ENCODE data around the gene MCTP1.

The MCTP1 gene

DNA sequence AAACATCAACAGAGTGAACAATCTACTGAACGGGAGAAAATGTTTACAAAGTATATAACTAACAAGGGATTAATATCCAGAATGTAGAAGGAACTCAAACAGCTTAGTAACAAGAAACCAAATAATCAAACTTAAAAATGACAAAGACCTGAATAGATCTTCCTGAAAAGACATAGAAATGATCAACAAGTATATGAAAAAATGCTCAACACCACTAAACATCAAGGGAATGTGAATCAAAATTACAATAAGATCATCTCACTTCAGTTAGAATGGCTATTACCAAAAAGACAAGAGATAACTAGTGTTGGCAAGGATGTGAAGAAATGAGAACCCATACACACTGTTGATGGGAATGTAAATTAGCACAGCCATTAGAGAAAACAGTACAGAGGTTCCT, 218.8 kb downstream of the MCTP1 start:
- Mint-ChIP-seq H3K27ac (no peak overlapping the region), H3K9me3 (peaks cover 0 to 2% of the 10 kb centered on the region in 2 donors), H3K4me3 (no peak overlapping the region), H3K27me3 (no peaks in the 10 kb centered on the region), H3K4me1 (no peaks in the 10 kb centered on the region)
- no peak for ATAC-seq
- DNase-seq: no peak

- peaks cover 0 to 4% of the 10 kb centered on the region in 2 donors for H3K9me3 Mint-ChIP-seq
- no peaks in the 10 kb centered on the region for H3K27me3 Mint-ChIP-seq
- no peak overlapping the region for H3K27ac Mint-ChIP-seq
- H3K4me3 Mint-ChIP-seq: no peak overlapping the region
- DNase-seq (no peak), ATAC-seq (no peak)
- H3K4me1 Mint-ChIP-seq: no peaks in the 10 kb centered on the region
Observed at GRCh38 chr5:95063492-95063891, 221.4 kb downstream of the MCTP1 start.

DNA sequence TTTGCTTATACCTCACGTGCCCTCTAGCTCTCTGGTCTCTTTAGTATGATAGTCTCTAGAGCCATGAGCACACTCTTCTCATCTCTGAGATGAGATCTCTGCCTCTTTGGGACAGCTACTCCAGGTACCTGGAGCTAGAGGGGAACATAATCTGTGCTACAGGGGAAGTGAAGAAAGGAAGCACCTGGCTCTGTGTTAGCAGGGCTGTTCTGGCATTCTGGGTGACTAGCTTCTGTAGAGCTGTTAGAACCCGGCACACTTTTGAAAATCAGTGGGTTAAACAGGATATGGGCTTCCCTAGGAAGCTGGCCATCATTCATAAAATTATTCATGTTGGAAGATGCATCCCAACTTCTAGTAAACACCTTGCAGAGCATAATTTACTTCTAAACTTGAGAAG, 224.8 kb downstream of the MCTP1 start:
- Mint-ChIP-seq H3K4me1 (no peaks in the 10 kb centered on the region), H3K4me3 (no peak overlapping the region), H3K27ac (no peak overlapping the region), H3K9me3 (peaks cover 0 to 4% of the 10 kb centered on the region in 2 donors), H3K27me3 (no peaks in the 10 kb centered on the region)
- DNase-seq (no peak), ATAC-seq (no peak)

DNA sequence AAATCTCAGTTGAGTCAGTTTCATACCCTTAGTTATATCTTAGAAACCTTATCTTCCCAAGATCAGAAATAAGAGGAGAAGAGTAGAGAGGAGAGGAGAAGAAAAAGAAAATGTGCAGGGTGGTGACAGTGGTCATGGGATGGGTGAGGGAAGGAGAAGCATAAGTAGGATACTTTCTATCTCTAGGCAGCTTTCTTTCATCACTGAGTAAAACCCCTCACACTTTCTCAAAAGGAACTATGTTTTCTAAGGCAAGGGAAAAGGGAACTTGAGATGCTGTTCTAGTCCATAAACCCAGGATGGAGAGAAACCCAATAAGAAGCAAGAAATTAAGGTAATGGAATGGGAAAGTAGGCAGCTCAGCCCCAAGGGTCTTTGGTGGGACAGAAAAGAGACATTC, 225.3 kb downstream of the MCTP1 start:
- no peak for DNase-seq
- no peak for ATAC-seq
- Mint-ChIP-seq H3K27ac (peak overlapping the region in 1 of 2 donors; percentile 74), H3K4me3 (no peak overlapping the region), H3K27me3 (no peaks in the 10 kb centered on the region), H3K9me3 (peaks cover 0 to 4% of the 10 kb centered on the region in 2 donors), H3K4me1 (no peaks in the 10 kb centered on the region)

DNA sequence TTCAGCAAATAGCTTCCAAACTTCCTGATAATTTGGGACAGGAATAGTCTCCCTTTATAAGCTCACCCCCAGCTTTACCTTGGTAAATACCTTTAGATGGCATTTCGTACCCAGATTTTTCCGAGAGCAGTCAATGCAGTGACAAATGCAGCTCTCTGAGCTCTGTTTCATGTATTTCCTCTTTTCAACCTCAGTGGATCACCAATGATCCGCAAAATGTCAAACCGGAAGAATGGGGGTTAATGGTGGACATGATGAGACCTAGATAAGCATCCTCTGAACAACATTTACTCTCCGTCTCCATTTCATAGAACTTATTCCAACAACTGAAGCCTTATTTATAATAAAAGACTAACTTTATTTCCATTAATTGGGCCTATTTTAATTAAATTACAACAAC, 227.3 kb downstream of the MCTP1 start:
- H3K4me3 Mint-ChIP-seq: no peak overlapping the region
- peaks cover 0 to 4% of the 10 kb centered on the region in 2 donors for H3K9me3 Mint-ChIP-seq

GRCh38 chr5:95053253-95053652, 231.6 kb downstream of the MCTP1 start:
- Mint-ChIP-seq H3K27ac (no peak overlapping the region), H3K27me3 (no peaks in the 10 kb centered on the region), H3K4me3 (no peak overlapping the region), H3K4me1 (no peaks in the 10 kb centered on the region), H3K9me3 (no peaks in the 10 kb centered on the region)
- DNase-seq (no peak), ATAC-seq (no peak)

More for the DNA sequence above, 227.3 kb downstream of the MCTP1 start:
- ATAC-seq: no peak
- no peak for DNase-seq
- no peaks in the 10 kb centered on the region for H3K4me1 Mint-ChIP-seq
- H3K27ac Mint-ChIP-seq: no peak overlapping the region
- no peaks in the 10 kb centered on the region for H3K27me3 Mint-ChIP-seq

DNA sequence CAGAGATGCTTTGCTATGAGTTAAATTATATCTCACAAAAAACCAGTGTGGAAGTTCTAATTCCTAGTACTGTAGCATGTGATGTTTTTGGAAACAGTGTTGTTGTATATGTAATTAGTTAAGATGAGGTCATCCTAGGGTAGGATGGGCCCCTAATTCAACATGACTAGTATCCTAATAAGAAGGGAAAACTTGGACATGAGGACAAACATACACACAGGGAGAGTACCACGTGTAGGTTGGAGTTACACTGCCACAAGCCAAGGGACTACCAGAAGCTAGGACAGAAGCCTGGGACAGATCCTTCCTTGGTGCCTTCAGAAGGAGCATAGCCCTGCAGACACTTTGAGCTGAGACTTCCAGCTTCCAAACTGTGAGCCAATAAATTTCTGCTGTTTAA, 234.2 kb downstream of the MCTP1 start:
- no peak for DNase-seq
- no peak for ATAC-seq
- Mint-ChIP-seq H3K27ac (no peak overlapping the region), H3K27me3 (no peaks in the 10 kb centered on the region), H3K9me3 (no peaks in the 10 kb centered on the region), H3K4me3 (no peak overlapping the region), H3K4me1 (no peaks in the 10 kb centered on the region)

DNA sequence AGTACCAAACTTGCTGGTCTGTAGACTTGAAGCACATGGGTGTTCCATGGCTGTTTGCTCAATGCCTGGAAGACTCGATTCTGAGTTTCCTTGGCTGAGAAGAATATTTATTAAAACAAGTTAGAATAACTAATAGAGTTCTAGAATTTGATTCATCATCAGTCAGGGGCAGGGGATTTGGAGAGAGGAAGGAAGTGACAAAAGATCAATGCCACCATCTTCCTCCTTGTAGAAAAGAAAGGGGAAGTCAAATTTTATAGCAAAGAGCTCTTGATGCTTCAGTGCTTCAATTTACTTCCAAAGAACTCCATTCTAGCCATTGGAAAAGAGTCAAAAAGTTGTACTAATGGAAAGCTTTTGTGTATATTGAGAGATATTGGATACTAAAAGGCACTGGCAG, 236.3 kb downstream of the MCTP1 start:
- no peak overlapping the region for H3K4me3 Mint-ChIP-seq
- H3K27me3 Mint-ChIP-seq: no peaks in the 10 kb centered on the region
- H3K4me1 Mint-ChIP-seq: no peaks in the 10 kb centered on the region
- H3K9me3 Mint-ChIP-seq: peaks cover 0 to 5% of the 10 kb centered on the region in 2 donors
- H3K27ac Mint-ChIP-seq: no peak overlapping the region
- DNase-seq (no peak), ATAC-seq (no peak)

GRCh38 chr5:95045181-95045965, 239.5 kb downstream of the MCTP1 start:
- H3K9me3 Mint-ChIP-seq: peaks cover 0 to 5% of the 10 kb centered on the region in 2 donors
- no peak overlapping the region for H3K27ac Mint-ChIP-seq
- no peak overlapping the region for H3K4me3 Mint-ChIP-seq
- H3K4me1 Mint-ChIP-seq: no peaks in the 10 kb centered on the region
- ATAC-seq (no peak), DNase-seq (no peak)
- H3K27me3 Mint-ChIP-seq: no peaks in the 10 kb centered on the region

DNA sequence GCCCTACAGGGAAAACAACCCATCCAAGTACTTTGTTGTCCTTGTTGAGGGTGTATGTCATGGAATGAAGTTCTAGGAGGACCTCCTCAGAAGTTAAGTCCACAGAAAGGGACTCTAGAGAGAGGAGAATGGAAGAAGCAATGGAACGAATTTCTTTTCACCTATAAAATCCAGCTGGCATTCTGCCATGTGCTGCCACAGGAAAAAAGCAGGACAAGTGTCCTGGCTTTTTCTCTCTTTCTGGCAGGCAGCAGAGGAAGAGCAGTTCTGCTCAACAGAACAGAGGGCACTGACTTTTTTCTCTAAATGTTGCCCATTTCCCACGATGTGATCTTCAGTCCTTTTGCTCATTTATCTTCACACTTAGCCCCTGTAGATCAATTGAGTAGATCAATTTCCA, 240.8 kb downstream of the MCTP1 start:
- no peak overlapping the region for H3K27ac Mint-ChIP-seq
- no peaks in the 10 kb centered on the region for H3K4me1 Mint-ChIP-seq
- H3K4me3 Mint-ChIP-seq: no peak overlapping the region
- no peak for ATAC-seq
- peaks cover 0 to 5% of the 10 kb centered on the region in 2 donors for H3K9me3 Mint-ChIP-seq
- DNase-seq: no peak
- H3K27me3 Mint-ChIP-seq: no peaks in the 10 kb centered on the region

DNA sequence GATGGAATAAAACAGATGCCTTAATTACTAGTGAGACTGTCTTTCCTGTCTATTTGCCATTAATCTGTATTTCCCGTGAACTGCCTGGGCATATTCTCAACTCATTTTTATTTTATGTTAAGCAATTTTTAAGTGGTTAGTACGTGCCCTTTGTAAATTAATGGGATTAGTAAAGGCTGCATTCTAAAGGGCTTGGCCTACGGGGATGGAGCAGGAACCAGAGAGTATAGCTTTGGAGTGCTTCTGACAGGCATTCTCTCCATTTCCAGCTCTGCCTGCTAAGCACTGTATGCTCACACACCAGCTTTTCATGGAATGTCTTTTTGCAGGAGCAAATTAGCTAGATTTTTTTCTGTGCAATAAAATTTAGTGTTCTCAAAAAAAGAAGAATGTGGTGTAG, 241.2 kb downstream of the MCTP1 start:
- no peak overlapping the region for H3K4me3 Mint-ChIP-seq
- DNase-seq: no peak
- H3K4me1 Mint-ChIP-seq: no peaks in the 10 kb centered on the region
- no peaks in the 10 kb centered on the region for H3K27me3 Mint-ChIP-seq
- H3K9me3 Mint-ChIP-seq: peaks cover 0 to 5% of the 10 kb centered on the region in 2 donors
- no peak for ATAC-seq
- no peak overlapping the region for H3K27ac Mint-ChIP-seq

GRCh38 chr5:95043234-95043633, 241.7 kb downstream of the MCTP1 start:
- Mint-ChIP-seq H3K4me3 (no peak overlapping the region), H3K27me3 (no peaks in the 10 kb centered on the region), H3K27ac (peak overlapping the region in 1 of 2 donors; percentile 8), H3K9me3 (peaks cover 0 to 5% of the 10 kb centered on the region in 2 donors), H3K4me1 (no peaks in the 10 kb centered on the region)
- ATAC-seq: no peak
- no peak for DNase-seq

GRCh38 chr5:95042037-95042436, 242.9 kb downstream of the MCTP1 start:
- DNase-seq (no peak), ATAC-seq (no peak)
- H3K27me3 Mint-ChIP-seq: no peaks in the 10 kb centered on the region
- no peak overlapping the region for H3K27ac Mint-ChIP-seq
- peaks cover 0 to 5% of the 10 kb centered on the region in 2 donors for H3K9me3 Mint-ChIP-seq
- H3K4me1 Mint-ChIP-seq: no peaks in the 10 kb centered on the region
- no peak overlapping the region for H3K4me3 Mint-ChIP-seq

GRCh38 chr5:95035891-95036685, 248.8 kb downstream of the MCTP1 start:
- no peak overlapping the region for H3K4me3 Mint-ChIP-seq
- H3K27ac Mint-ChIP-seq: no peak overlapping the region
- H3K4me1 Mint-ChIP-seq: no peaks in the 10 kb centered on the region

DNA sequence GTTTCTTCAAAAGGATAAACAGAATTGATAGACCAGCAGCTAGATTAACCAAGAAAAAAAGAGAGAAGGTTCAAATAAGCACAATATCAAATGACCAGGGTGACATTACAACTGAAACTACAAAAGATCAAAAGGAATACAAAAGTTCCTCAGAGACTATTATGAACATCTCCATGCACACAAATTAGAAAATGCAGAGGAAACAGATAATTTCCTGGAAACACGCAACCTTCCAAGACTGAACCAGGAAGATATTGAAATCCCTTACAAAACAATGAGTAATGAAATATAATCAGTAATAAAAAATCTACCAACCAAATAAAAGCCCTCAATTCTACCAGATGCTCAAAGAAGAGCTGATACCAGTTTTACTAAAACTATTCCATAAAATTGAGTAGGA, 252.1 kb downstream of the MCTP1 start:
- no peak overlapping the region for H3K4me3 Mint-ChIP-seq
- no peak for DNase-seq
- no peak for ATAC-seq
- H3K9me3 Mint-ChIP-seq: peaks cover 0 to 25% of the 10 kb centered on the region in 2 donors
- peaks cover 2% of the 10 kb centered on the region for H3K4me1 Mint-ChIP-seq
- H3K27ac Mint-ChIP-seq: no peak overlapping the region
- H3K27me3 Mint-ChIP-seq: no peaks in the 10 kb centered on the region

More at GRCh38 chr5:95035891-95036685, 248.8 kb downstream of the MCTP1 start:
- Mint-ChIP-seq H3K27me3 (no peaks in the 10 kb centered on the region), H3K9me3 (peaks cover 0 to 25% of the 10 kb centered on the region in 2 donors)
- DNase-seq: no peak
- no peak for ATAC-seq

Measured in stimulated activated naive CD8-positive, alpha-beta T cell treated with anti-CD3 and anti-CD28 coated beads, Interleukin-15, amount 100 ng/mL, for 72 hours (primary cell).